Measurements from ENCODE around the gene RNF168.
"Not testable (repeated sequence)": the region's sequence is repeated elsewhere in the genome, so short reads cannot be mapped to it uniquely, and the experiment has no call there.

The RNF168 gene

GRCh38 chr3:196462680-196463477 is 40.7 kb downstream of the RNF168 start:
- not testable (repeated sequence) for DNase-seq

- DNase-seq: no peak
These were observed 45.5 kb downstream of the RNF168 start for GRCh38 chr3:196458063-196458462.

GRCh38 chr3:196457470-196457869 is 46.1 kb downstream of the RNF168 start:
- not testable (repeated sequence) for DNase-seq

GRCh38 chr3:196454935-196455334 is 48.6 kb downstream of the RNF168 start:
- DNase-seq: no peak

- not testable (repeated sequence) for DNase-seq
These were observed 58.2 kb downstream of the RNF168 start for GRCh38 chr3:196445391-196445790.

- DNase-seq: no peak
These were observed 59.1 kb downstream of the RNF168 start for GRCh38 chr3:196444500-196444894.

- DNase-seq: no peak
These were observed 62.9 kb downstream of the RNF168 start for GRCh38 chr3:196440696-196441095.

- no peak for DNase-seq
These were observed 63.5 kb downstream of the RNF168 start for GRCh38 chr3:196440041-196440537.

GRCh38 chr3:196432137-196432879 is 71.3 kb downstream of the RNF168 start, which contains the start of gene UBXN7:
UBXN7 (minus strand) TSS chr3:196432427; CDS start chr3:196432399, 28 bp downstream.
- DNase-seq: peak; percentile 92

GRCh38 chr3:196431181-196432136 is 72.1 kb downstream of the RNF168 start:
- DNase-seq: peak; percentile 86

GRCh38 chr3:196428041-196428440 is 75.5 kb downstream of the RNF168 start:
- no peak for DNase-seq

- not testable (repeated sequence) for DNase-seq
These were observed 79.1 kb downstream of the RNF168 start for GRCh38 chr3:196424421-196424820.

GRCh38 chr3:196423044-196423781 is 80.4 kb downstream of the RNF168 start:
- DNase-seq: no peak

- not testable (repeated sequence) for DNase-seq
These were observed 81.9 kb downstream of the RNF168 start for GRCh38 chr3:196421668-196422067.

- no peak for DNase-seq
These were observed 84.2 kb downstream of the RNF168 start for GRCh38 chr3:196419386-196419785.
